ENCODE data around the gene RALB. TPM values are rescaled to one million over a fixed set of nuclear protein-coding genes. Genes with fewer than 3 reads are reported as not detected.

RALB gene
- polyA plus RNA-seq, 1 experiment, result 69.6 TPM

DNA sequence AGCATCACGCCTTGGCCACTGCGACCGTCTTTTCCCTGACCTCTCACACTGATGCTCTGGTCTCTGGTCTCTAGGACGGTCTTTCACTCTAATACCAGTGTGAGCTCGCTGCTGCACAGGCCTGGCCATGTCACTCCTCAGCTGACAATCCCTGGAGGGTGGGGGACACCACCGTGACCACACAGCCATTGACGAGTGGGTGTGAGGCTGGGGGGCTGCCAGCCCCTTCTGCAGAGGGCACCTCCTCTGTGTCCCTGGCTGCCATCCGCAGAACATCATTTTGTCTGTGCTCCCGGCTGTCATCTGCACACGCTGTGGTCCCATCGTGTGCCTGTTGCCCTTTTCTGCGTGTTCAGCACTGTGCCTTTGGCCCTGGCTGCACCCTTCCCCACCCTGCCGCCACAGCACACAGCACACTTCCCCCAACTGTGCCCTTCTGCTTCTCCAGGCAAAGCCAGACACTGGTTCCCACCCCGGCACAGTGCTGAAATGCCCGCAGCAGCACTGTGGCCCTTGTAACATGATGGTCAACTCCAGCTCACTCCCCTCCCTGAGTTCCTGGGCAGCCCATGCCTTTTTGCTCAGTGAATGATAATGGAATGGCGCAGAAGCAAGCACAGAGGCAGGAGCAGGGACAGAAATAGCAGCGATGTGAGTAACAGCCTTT, 62.8 kb downstream of the RALB start:
- TF ChIP-seq, protein P1, sequence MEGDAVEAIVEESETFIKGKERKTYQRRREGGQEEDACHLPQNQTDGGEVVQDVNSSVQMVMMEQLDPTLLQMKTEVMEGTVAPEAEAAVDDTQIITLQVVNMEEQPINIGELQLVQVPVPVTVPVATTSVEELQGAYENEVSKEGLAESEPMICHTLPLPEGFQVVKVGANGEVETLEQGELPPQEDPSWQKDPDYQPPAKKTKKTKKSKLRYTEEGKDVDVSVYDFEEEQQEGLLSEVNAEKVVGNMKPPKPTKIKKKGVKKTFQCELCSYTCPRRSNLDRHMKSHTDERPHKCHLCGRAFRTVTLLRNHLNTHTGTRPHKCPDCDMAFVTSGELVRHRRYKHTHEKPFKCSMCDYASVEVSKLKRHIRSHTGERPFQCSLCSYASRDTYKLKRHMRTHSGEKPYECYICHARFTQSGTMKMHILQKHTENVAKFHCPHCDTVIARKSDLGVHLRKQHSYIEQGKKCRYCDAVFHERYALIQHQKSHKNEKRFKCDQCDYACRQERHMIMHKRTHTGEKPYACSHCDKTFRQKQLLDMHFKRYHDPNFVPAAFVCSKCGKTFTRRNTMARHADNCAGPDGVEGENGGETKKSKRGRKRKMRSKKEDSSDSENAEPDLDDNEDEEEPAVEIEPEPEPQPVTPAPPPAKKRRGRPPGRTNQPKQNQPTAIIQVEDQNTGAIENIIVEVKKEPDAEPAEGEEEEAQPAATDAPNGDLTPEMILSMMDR (IDR thresholded peaks at IDR 0.05; ENCODE audit: low read depth, low read length), result no peak
- CTCF ChIA-PET, result interaction anchor here (3.6 kb wide), 1 partner anchor 17 kb away, joined by 50 read pairs; no protein-coding TSS in a partner anchor
- no peak overlapping the region for H3K4me3 ChIP-seq (ENCODE audit: low read depth, low read length)
- H3K9me3 ChIP-seq (ENCODE audit: control insufficient read depth, insufficient read depth, low read length), result no peaks in the 10 kb centered on the region; the same call in 1 of the 2 replicates
- H3K27me3 ChIP-seq (ENCODE audit: control insufficient read depth, insufficient read depth, low read length), result peaks cover 25% of the 10 kb centered on the region
- POLR2A ChIA-PET, result no interaction called here
- DNase-seq (ENCODE audit: low read depth, low spot score), result no peak
- no peak overlapping the region for H3K27ac ChIP-seq (ENCODE audit: low read depth, low read length)

DNA sequence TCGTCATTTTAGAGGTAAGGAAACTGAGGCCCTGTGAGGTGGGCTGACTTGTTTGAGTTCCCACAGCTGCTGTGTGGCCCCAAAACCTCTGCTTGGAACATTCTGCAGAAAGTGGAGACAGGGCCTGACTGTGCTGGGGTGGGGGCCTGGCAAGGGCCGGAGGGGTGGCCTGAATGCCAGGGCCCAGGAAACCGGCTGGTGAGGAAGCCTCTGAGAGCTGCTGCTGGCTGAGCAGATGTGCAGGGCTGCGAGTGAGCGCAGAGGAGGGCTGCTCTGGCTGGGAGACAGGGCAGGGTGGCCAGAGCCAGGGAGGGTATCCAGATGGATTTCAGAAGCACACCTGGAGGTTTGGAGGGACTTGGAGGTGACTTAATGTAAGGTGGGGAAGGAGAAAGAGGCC, 63.4 kb downstream of the RALB start:
- H3K4me3 ChIP-seq (ENCODE audit: low read depth, low read length), result no peak overlapping the region
- H3K27me3 ChIP-seq (ENCODE audit: control insufficient read depth, insufficient read depth, low read length), result peaks cover 25% of the 10 kb centered on the region
- no peak overlapping the region for H3K27ac ChIP-seq (ENCODE audit: low read depth, low read length)
- DNase-seq (ENCODE audit: low read depth, low spot score), result no peak
- ChIA-PET POLR2A (no interaction called here), CTCF (no interaction called here)
- TF ChIP-seq, protein P1 (IDR thresholded peaks at IDR 0.05; ENCODE audit: low read depth, low read length), result no peak
- H3K9me3 ChIP-seq (ENCODE audit: control insufficient read depth, insufficient read depth, low read length), result no peaks in the 10 kb centered on the region; the same call in 1 of the 2 replicates

DNA sequence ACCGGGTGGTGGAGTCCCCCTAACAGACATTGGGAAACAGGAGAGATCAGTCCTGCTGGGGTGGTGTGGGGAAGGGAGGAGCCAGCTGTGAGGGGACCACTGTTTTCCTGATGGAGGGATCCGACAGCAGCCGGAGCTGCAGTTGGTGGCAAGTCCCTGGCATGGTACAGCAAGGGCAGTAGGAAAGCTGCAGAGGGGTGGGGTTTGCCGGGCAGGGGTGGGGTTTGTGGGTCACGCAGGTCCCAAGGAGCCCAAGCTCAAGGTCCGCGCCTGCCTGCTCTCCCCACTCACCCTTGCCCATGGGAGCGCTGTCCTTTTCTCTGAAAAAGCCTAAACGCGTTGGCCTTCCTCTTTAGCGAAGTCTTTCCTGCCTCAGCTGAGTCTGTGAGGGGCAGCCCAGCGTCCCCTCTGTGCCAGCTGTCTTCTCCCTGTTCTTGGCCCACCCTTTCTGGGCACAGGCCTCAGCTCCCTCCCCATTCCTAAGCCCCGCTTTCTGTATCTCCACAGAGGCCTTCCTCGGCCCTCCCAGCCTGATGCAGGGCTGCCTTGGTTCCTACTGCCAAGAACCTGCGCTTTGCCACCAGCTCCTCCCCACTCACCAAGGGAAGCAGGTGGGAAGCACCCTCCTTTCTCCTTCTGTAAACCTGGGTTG, 64.0 kb downstream of the RALB start:
- no peak for DNase-seq (ENCODE audit: low read depth, low spot score)
- Histone ChIP-seq H3K27me3 (ENCODE audit: control insufficient read depth, insufficient read depth, low read length) (peaks cover 25% of the 10 kb centered on the region), H3K27ac (ENCODE audit: low read depth, low read length) (no peak overlapping the region), H3K4me3 (ENCODE audit: low read depth, low read length) (no peak overlapping the region), H3K9me3 (ENCODE audit: control insufficient read depth, insufficient read depth, low read length) (no peaks in the 10 kb centered on the region; the same call in 1 of the 2 replicates)
- CTCF ChIA-PET, result no interaction called here
- TF ChIP-seq, protein P1 (IDR thresholded peaks at IDR 0.05; ENCODE audit: low read depth, low read length), result no peak
- POLR2A ChIA-PET, result no interaction called here

DNA sequence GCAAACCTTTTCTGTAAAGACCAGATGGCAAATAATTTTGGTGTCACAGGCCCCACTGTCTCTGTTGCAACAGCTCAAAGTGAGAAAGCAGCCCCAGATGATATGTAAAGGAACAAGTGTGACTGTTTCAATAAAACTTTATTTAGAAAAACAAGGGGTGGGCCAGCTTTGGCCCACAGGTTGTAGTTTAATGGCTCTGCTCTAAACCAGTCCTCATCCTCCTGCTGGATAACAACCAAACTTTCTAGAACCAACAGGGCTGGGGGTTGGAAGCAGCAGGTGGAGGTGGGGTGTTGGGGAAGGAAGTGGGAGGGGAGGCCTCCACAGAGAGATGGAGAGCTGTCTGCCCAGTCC, 64.5 kb downstream of the RALB start:
- ChIA-PET CTCF (no interaction called here), POLR2A (no interaction called here)
- Histone ChIP-seq H3K27ac (ENCODE audit: low read depth, low read length) (no peak overlapping the region), H3K9me3 (ENCODE audit: control insufficient read depth, insufficient read depth, low read length) (no peaks in the 10 kb centered on the region; the same call in 1 of the 2 replicates), H3K27me3 (ENCODE audit: control insufficient read depth, insufficient read depth, low read length) (peaks cover 25% of the 10 kb centered on the region), H3K4me3 (ENCODE audit: low read depth, low read length) (no peak overlapping the region)
- TF ChIP-seq, protein P1 (IDR thresholded peaks at IDR 0.05; ENCODE audit: low read depth, low read length), result no peak
- DNase-seq (ENCODE audit: low read depth, low spot score), result no peak

DNA sequence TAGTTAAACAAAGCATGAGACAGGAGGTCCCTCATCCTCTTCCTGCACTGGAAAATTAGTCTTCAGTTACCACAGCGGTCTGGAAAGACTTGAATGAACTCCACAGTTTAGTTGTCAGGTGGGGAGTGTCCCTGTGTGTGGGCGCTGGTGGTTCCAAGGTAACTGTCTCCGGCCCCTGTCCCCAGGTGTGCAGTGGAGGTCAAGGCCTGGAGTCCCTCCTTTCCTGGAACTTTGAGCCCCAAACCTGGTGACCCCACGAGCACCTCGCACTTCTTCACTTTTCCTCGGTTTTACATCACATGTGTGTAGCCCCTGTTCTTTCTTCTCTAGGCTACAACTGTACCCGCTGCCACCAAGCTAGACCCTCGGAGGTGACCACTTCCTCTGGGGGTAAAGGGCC, 65.3 kb downstream of the RALB start:
- CTCF ChIA-PET, result interaction anchor here (0.7 to 1.3 kb wide), 2 partner anchors 25 to 363 kb away, joined by 3 read pairs; no protein-coding TSS in a partner anchor
- no peak overlapping the region for H3K27ac ChIP-seq (ENCODE audit: low read depth, low read length)
- H3K9me3 ChIP-seq (ENCODE audit: control insufficient read depth, insufficient read depth, low read length), result no peaks in the 10 kb centered on the region; the same call in 1 of the 2 replicates
- DNase-seq (ENCODE audit: low read depth, low spot score), result no peak
- TF ChIP-seq, protein P1 (IDR thresholded peaks at IDR 0.05; ENCODE audit: low read depth, low read length), result no peak
- H3K27me3 ChIP-seq (ENCODE audit: control insufficient read depth, insufficient read depth, low read length), result peaks cover 30% of the 10 kb centered on the region
- no peak overlapping the region for H3K4me3 ChIP-seq (ENCODE audit: low read depth, low read length)
- POLR2A ChIA-PET, result no interaction called here

Measured in AG04450 (cell line).